ENCODE measurements around the gene MSH3. TPM values are rescaled to one million over a fixed set of nuclear protein-coding genes. Genes with fewer than 3 reads are reported as not detected.

MSH3 gene
- total and polyA plus RNA-seq, 2 of the 8 experiments (the other 6 are each of a cell fraction or from before 2014, with no cell fraction given), result 3.6 to 22.6 TPM

- TF ChIP-seq SP4 (IDR thresholded peaks at IDR 0.05; ENCODE audit: low read length), result no peak
- TF ChIP-seq CEBPB (IDR thresholded peaks at IDR 0.05; ENCODE audit: low read depth, low read length), result no peak
- TF ChIP-seq NRF1 (IDR thresholded peaks at IDR 0.05; ENCODE audit: low read depth, low read length), result no peak
- no peak for TF ChIP-seq CBX5 (IDR thresholded peaks at IDR 0.05; ENCODE audit: low read depth, low read length)
- TF ChIP-seq CBX8 (IDR thresholded peaks at IDR 0.05; ENCODE audit: borderline replicate concordance, low read depth, low read length), result no peak
- no peak for TF ChIP-seq JUND (IDR thresholded peaks at IDR 0.05; ENCODE audit: low read length)
- no peak for TF ChIP-seq YY1 (IDR thresholded peaks at IDR 0.05; ENCODE audit: low read depth, low read length)
Observed at GRCh38 chr5:80619086-80619485, 35.4 kb upstream of the MSH3 start (continued).

All from H1 (cell line).